ENCODE measurements around the gene NDUFAF2.
"Not testable (repeated sequence)": the region's sequence is repeated elsewhere in the genome, so short reads cannot be mapped to it uniquely, and the experiment has no call there.

Gene NDUFAF2

DNA sequence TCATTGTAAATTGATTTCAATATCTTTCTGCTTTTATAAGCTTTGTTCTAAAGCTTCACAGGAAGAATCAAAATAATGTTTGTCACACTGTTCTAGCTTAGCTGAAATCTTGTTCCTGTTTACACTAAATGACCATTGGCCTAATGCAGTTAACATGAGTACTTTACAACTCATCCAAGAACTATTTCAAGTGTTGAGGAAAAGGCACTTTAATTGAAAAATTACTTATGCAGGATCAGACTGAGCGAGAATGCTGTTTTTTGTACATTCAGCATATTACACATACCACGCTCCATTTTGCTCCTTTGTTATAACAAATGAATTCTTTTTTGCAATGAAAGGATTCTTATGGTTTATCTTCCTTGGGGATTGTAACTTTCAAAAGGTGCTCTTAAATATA, 239.7 kb downstream of the NDUFAF2 start:
- Histone ChIP-seq H3K4me1 (ENCODE audit: control insufficient read depth, insufficient read depth, low read length, unreplicated experiment) (peaks cover 21% of the 10 kb centered on the region), H2AFZ (ENCODE audit: low read length, unreplicated experiment) (no peak overlapping the region), H3K4me3 (ENCODE audit: low read depth, low read length) (no peak overlapping the region), H3K36me3 (ENCODE audit: insufficient read depth, low read length) (no peaks in the 10 kb centered on the region), H3K27ac (ENCODE audit: low read depth, low read length) (no peak overlapping the region), H3K27me3 (ENCODE audit: insufficient read depth, low read length) (no peaks in the 10 kb centered on the region), H3K79me2 (ENCODE audit: control insufficient read depth, insufficient read depth, low read length, unreplicated experiment) (no peaks in the 10 kb centered on the region)

DNA sequence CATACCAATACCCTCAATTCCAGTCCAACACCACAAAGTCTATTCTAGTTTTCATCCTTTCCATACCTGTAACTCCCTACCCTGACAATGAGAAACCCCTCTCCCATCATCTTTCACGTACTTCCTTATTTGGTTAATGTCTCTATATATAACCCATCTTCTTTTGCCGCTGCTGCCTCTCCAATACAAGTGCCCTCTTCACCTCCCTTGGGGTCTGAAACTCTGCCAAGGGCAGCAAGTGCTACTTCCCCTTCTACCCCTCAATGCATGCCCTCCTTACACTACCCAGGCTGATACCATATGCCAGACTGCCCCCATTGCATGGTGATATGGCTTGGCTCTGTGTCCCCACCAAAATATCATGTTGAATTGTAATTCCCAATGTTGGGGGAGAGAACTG, 241.6 kb downstream of the NDUFAF2 start:
- Histone ChIP-seq H3K36me3 (ENCODE audit: insufficient read depth, low read length) (no peaks in the 10 kb centered on the region), H3K4me3 (ENCODE audit: low read depth, low read length) (no peak overlapping the region), H2AFZ (ENCODE audit: low read length, unreplicated experiment) (no peak overlapping the region), H3K27me3 (ENCODE audit: insufficient read depth, low read length) (no peaks in the 10 kb centered on the region), H3K4me1 (ENCODE audit: control insufficient read depth, insufficient read depth, low read length, unreplicated experiment) (peaks cover 18% of the 10 kb centered on the region), H3K27ac (ENCODE audit: low read depth, low read length) (no peak overlapping the region), H3K79me2 (ENCODE audit: control insufficient read depth, insufficient read depth, low read length, unreplicated experiment) (no peaks in the 10 kb centered on the region)

DNA sequence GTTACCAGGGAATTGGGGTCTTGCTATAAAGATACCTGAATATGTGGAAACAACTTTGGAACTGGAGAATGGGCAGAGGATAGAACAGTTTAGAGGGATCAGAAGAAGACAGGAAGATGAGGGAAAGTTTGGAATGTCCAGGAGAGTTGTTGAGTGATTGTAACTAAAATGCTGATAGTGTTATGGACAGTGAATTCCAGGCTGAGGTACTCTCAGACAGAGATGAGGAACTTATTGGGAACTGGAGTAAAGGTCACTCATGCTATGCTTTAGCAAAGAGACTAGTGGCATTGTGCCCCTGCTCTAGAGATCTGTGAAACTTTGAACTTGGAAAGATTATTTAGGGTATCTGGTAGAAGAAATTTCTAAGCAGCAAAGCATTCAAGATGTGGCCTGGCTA, 242.3 kb downstream of the NDUFAF2 start:
- H3K4me3 ChIP-seq (ENCODE audit: low read depth, low read length); H3K36me3 ChIP-seq (ENCODE audit: insufficient read depth, low read length); H2AFZ ChIP-seq (ENCODE audit: low read length, unreplicated experiment); H3K27ac ChIP-seq (ENCODE audit: low read depth, low read length); H3K79me2 ChIP-seq (ENCODE audit: control insufficient read depth, insufficient read depth, low read length, unreplicated experiment); H3K27me3 ChIP-seq (ENCODE audit: insufficient read depth, low read length): not testable (repeated sequence)
- peaks cover 11% of the 10 kb centered on the region for H3K4me1 ChIP-seq (ENCODE audit: control insufficient read depth, insufficient read depth, low read length, unreplicated experiment)

DNA sequence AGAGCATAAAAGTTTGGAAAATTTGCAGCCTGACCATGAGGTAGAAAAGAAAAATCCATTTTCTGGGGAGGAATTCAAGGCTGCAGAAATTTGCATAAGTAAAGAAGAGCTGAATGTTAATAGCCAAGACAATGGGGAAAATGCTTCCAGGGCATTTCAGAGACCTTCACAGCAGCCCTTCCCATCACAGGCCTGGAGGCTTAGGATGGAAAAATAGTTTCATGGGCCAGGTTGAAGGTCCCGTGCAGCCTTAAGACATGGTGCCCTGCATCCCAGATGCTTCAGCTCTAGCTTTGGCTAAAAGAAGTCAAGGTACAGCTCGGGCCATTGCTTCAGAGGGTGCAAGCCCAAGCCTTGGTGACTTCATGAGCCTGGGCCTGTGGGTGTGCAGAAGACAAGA, 242.8 kb downstream of the NDUFAF2 start:
- H3K27me3 ChIP-seq (ENCODE audit: insufficient read depth, low read length); H3K4me3 ChIP-seq (ENCODE audit: low read depth, low read length): not testable (repeated sequence)

DNA sequence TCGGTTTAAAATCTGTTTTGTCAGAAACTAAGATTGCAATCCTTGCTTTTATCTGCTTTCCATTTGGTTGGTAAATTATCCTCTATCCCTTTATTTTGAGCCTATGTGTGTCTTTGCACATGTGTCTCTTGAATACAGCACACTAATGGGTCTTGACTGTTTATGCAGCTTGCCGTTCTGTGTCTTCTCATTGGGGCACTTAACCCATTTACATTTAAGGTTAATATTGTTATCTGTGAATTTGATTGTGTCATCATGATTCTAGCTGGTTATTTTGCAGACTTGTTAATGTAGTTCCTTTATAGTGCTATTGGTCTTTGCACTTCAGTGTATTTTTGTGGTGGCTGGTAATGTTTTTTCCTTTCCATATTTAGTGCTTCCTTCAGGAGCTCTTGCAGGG, 253.6 kb downstream of the NDUFAF2 start:
- Histone ChIP-seq H2AFZ (ENCODE audit: low read length, unreplicated experiment) (no peak overlapping the region), H3K27ac (ENCODE audit: low read depth, low read length) (no peak overlapping the region), H3K4me1 (ENCODE audit: control insufficient read depth, insufficient read depth, low read length, unreplicated experiment) (no peaks in the 10 kb centered on the region), H3K79me2 (ENCODE audit: control insufficient read depth, insufficient read depth, low read length, unreplicated experiment) (no peaks in the 10 kb centered on the region), H3K36me3 (ENCODE audit: insufficient read depth, low read length) (no peaks in the 10 kb centered on the region), H3K4me3 (ENCODE audit: low read depth, low read length) (no peak overlapping the region), H3K27me3 (ENCODE audit: insufficient read depth, low read length) (no peaks in the 10 kb centered on the region)

More for the DNA sequence above, 242.8 kb downstream of the NDUFAF2 start:
- not testable (repeated sequence) for H2AFZ ChIP-seq (ENCODE audit: low read length, unreplicated experiment); H3K4me1 ChIP-seq (ENCODE audit: control insufficient read depth, insufficient read depth, low read length, unreplicated experiment); H3K79me2 ChIP-seq (ENCODE audit: control insufficient read depth, insufficient read depth, low read length, unreplicated experiment); H3K36me3 ChIP-seq (ENCODE audit: insufficient read depth, low read length); H3K27ac ChIP-seq (ENCODE audit: low read depth, low read length)

DNA sequence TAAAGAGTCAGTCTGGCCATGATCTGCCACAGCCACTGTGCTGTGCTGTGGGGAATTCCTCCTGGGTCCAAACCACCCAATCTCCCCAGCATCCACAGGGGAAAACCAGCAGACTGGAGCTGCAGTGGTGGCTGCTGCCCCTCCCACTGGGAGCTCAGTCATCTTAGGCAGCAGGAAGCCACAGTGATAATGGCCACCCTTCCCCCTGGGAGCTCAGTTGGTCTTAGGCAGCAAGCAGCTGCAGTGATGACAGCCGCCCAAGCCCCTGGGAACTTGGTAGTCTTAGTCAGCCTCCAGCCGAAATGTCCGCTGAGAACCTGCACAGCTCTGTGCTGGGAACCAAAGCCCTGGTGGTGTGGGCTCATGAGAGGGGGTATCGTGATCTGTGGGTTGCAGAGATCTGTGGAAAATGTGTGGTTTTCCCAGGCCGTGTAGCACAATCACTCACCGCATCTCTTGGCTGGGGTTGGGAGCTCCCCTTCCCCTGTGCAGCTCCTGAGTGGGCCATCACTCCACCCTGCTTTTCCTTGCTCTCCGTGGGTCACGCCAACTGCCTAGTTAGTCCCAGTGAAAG, 255.7 kb downstream of the NDUFAF2 start:
- Histone ChIP-seq H3K4me1 (ENCODE audit: control insufficient read depth, insufficient read depth, low read length, unreplicated experiment) (no peaks in the 10 kb centered on the region), H3K36me3 (ENCODE audit: insufficient read depth, low read length) (no peaks in the 10 kb centered on the region), H3K27me3 (ENCODE audit: insufficient read depth, low read length) (no peaks in the 10 kb centered on the region), H2AFZ (ENCODE audit: low read length, unreplicated experiment) (no peak overlapping the region), H3K79me2 (ENCODE audit: control insufficient read depth, insufficient read depth, low read length, unreplicated experiment) (no peaks in the 10 kb centered on the region), H3K4me3 (ENCODE audit: low read depth, low read length) (no peak overlapping the region), H3K27ac (ENCODE audit: low read depth, low read length) (no peak overlapping the region)

DNA sequence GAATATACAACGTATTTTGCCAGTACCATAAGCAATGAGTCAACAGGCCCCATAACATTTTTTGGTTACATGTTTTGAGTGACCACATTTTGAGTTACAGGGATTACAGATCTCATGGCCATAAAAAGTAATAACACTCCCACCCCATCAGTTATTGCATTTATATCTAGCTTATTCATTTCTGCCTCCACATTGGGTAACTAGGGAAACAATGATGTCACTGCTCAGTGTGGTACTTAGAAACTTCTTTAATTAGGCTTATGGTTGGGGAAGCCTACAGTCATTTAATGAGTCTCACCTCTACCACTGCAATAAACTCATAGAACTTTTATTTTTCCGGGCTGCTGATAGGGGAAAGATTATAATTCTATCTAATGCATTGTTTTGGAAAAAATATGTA, 257.2 kb downstream of the NDUFAF2 start:
- Histone ChIP-seq H3K79me2 (ENCODE audit: control insufficient read depth, insufficient read depth, low read length, unreplicated experiment) (no peaks in the 10 kb centered on the region), H3K27me3 (ENCODE audit: insufficient read depth, low read length) (no peaks in the 10 kb centered on the region), H3K36me3 (ENCODE audit: insufficient read depth, low read length) (no peaks in the 10 kb centered on the region), H3K4me3 (ENCODE audit: low read depth, low read length) (no peak overlapping the region), H2AFZ (ENCODE audit: low read length, unreplicated experiment) (no peak overlapping the region), H3K4me1 (ENCODE audit: control insufficient read depth, insufficient read depth, low read length, unreplicated experiment) (no peaks in the 10 kb centered on the region), H3K27ac (ENCODE audit: low read depth, low read length) (no peak overlapping the region)

Measured in ACC112 (cell line).